WTC11 (cell line): ENCODE results near the gene YBX2. TPM values are rescaled to one million over a fixed set of nuclear protein-coding genes. Genes with fewer than 3 reads are reported as not detected.

Experiments
- ATAC-seq: fragments of 200-7000 bp; cut with Tn5 transposase; 2 replicates; pipeline ENCODE4 v1.10.0; 2021; ENCODE audit warnings: mild to moderate bottlenecking, moderate library complexity
- CTCF ChIA-PET: fragments of 300-600 bp; sonication (Branson Sonifier 250); formaldehyde crosslinking; loops from one replicate; lab custom pipeline; 2021; ENCODE audit warnings: antibody characterized with exemption; lab: Charles Lee
- POLR2A ChIA-PET: fragments of 350-600 bp; sonication (Branson Sonifier 250); formaldehyde crosslinking; loops from one replicate; lab custom pipeline; 2021; ENCODE audit warnings: antibody characterized with exemption; lab: Charles Lee
- DNase-seq: peaks from one replicate; pipeline ENCODE4 v3.0.0; 2021; ENCODE audit warnings: low spot score
- H3K27ac Mint-ChIP-seq: 2 replicates; pipeline ENCODE4 v1.8.0; 2021; ENCODE audit warnings: mixed read lengths
- H3K27me3 Mint-ChIP-seq: 2 replicates; pipeline ENCODE4 v1.8.0; 2021; ENCODE audit warnings: low read depth, mild to moderate bottlenecking, moderate library complexity, mixed read lengths
- H3K36me3 Mint-ChIP-seq: 2 replicates; pipeline ENCODE4 v1.8.0; 2021; ENCODE audit warnings: mixed read lengths
- H3K4me1 Mint-ChIP-seq: 2 replicates; pipeline ENCODE4 v1.8.0; 2022; ENCODE audit warnings: mixed read lengths
- H3K4me3 Mint-ChIP-seq: 2 replicates; pipeline ENCODE4 v1.8.0; 2021; ENCODE audit warnings: mild to moderate bottlenecking, moderate library complexity, mixed read lengths
- H3K9me3 Mint-ChIP-seq: 2 replicates; pipeline ENCODE4 v1.8.0; 2021; ENCODE audit warnings: mixed read lengths
- CREM ChIP-seq: sonication (generic); formaldehyde crosslinking; IDR thresholded peaks from 2 replicates; pipeline ENCODE4 v1.8.1; 2022; ENCODE audit warnings: mild to moderate bottlenecking, missing genetic modification reagents, moderate library complexity
- ERG ChIP-seq: fragments of 250-450 bp; sonication (Bioruptor Pico); IDR thresholded peaks from 2 replicates; pipeline ENCODE4 v1.8.0; 2021; ENCODE audit warnings: mild to moderate bottlenecking
- JUN ChIP-seq: sonication (generic); formaldehyde crosslinking; IDR thresholded peaks from 2 replicates; pipeline ENCODE4 v1.8.0; 2023; ENCODE audit warnings: mild to moderate bottlenecking, missing genetic modification reagents
- OVOL2 ChIP-seq: fragments of 250-450 bp; sonication (Bioruptor Pico); IDR thresholded peaks from 2 replicates; pipeline ENCODE4 v1.9.0; 2021; ENCODE audit warnings: mild to moderate bottlenecking, borderline replicate concordance
- RELA ChIP-seq: sonication (generic); formaldehyde crosslinking; IDR thresholded peaks from 2 replicates; pipeline ENCODE4 v1.8.1; 2022; ENCODE audit warnings: missing genetic modification reagents, mild to moderate bottlenecking, borderline replicate concordance
- TEAD4 ChIP-seq: sonication (generic); formaldehyde crosslinking; IDR thresholded peaks from 2 replicates; pipeline ENCODE4 v1.8.0; 2022; ENCODE audit warnings: mild to moderate bottlenecking, missing genetic modification reagents
- TP53 ChIP-seq: sonication (generic); formaldehyde crosslinking; IDR thresholded peaks from 2 replicates; pipeline ENCODE4 v1.8.1; 2023; ENCODE audit warnings: mild to moderate bottlenecking, missing genetic modification reagents
- ZBTB21 ChIP-seq: sonication (generic); formaldehyde crosslinking; IDR thresholded peaks from 2 replicates; pipeline ENCODE4 v1.8.1; 2023; ENCODE audit warnings: mild to moderate bottlenecking, missing genetic modification reagents, borderline replicate concordance
- ZNF416 ChIP-seq: fragments of 250-450 bp; sonication (Bioruptor Pico); IDR thresholded peaks from 2 replicates; pipeline ENCODE4 v1.9.0; 2021; ENCODE audit warnings: mild to moderate bottlenecking, inconsistent platforms
- ZNF425 ChIP-seq: fragments of 250-450 bp; sonication (Bioruptor Pico); conservative IDR thresholded peaks from 2 replicates; pipeline ENCODE4 v1.9.0; 2021; ENCODE audit warnings: mild to moderate bottlenecking
- total RNA-seq: library from RNA; stranded (reverse); gene quantifications from 3 replicates; pipeline ENCODE4 v1.2.3, GENCODE V29; 2021
- TF ChIP-seq, protein P1 (sequence below): sonication (generic); formaldehyde crosslinking; IDR thresholded peaks from 2 replicates; pipeline ENCODE4 v1.8.1; 2023; ENCODE audit warnings: mild to moderate bottlenecking, moderate library complexity, missing genetic modification reagents
- TF ChIP-seq, protein P2 (sequence below): sonication (generic); formaldehyde crosslinking; IDR thresholded peaks from 2 replicates; pipeline ENCODE4 v1.8.0; 2022; ENCODE audit warnings: missing genetic modification reagents

YBX2 gene
- total RNA-seq, 1 experiment from 2014 or later = 26.8 TPM

DNA sequence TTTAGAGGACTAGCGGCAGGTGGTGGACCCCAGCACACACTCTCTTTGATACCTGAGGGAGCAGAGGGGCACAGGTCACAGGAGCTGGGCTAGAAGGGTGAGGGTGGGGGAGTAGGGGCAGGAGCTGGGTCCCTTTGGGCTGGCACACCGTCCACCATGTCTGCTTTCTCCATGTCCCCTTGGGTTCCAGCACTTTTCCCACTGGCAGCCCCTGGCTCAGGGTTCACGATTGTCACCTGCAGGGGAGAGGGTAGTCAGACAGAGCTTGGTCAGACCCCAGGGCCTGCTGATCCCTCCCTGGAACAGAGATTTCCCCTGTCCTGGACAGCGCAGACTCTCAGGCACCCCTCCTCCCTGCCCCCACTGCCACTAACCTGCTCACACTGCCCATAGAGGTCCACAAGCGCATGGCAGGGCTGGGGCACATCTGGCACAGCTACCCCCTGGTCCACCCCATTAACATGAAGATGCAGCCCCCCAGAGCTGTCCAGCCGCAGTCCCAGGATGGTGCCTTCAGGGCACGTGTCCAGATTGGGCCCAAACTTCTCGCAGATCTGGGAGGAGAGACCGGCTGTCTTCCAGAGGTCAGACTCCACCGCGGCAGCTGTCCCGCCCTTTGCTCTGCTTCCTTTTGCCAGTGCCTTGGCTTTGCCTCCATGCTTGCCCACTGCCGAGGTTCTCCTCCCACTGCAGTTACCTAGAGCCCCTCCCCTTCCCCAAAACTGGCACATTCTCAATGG lies 23.9 kb upstream of the YBX2 start (continued):
- TF ChIP-seq, protein P1, sequence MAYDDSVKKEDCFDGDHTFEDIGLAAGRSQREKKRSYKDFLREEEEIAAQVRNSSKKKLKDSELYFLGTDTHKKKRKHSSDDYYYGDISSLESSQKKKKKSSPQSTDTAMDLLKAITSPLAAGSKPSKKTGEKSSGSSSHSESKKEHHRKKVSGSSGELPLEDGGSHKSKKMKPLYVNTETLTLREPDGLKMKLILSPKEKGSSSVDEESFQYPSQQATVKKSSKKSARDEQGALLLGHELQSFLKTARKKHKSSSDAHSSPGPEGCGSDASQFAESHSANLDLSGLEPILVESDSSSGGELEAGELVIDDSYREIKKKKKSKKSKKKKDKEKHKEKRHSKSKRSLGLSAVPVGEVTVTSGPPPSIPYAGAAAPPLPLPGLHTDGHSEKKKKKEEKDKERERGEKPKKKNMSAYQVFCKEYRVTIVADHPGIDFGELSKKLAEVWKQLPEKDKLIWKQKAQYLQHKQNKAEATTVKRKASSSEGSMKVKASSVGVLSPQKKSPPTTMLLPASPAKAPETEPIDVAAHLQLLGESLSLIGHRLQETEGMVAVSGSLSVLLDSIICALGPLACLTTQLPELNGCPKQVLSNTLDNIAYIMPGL (CRISPR knock-in tag) = no peak

DNA sequence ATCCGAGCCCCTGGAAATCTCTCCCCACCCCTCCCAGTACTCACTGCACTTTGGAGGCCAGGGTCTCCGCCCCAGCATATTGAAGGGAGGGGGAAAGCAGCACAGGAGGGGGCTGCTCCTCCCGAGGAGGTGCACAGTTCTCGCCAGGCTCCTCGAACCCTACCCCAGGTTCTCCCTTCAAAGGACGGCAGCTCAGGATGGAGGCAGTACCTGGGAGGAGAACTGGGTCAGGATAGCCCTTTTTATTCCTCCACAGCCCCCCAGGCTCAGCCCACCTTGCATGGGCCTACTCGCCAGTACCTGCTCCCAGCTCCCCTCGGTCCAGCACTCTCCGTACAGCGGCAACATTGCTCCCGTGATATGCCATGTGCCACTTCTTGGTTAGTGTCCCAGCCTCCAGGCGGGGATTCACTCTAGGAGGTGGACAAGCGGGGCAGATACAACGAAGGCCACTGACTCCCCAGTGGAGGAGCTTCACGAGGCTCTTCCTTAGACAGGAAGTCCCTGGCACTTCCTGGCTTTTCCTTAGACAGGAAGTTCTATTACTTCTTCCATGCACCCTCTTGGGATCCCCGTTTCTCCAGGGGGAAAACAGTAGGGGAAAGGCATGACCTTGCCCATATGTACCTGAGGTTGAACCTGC lies 22.8 kb upstream of the YBX2 start:
- Mint-ChIP-seq H3K27me3 (no peaks in the 10 kb centered on the region), H3K36me3 (peaks cover 47% of the 10 kb centered on the region), H3K4me3 (no peak overlapping the region), H3K9me3 (no peaks in the 10 kb centered on the region), H3K27ac (no peak overlapping the region; the same call in 1 of the 2 replicates), H3K4me1 (peaks cover 16% of the 10 kb centered on the region)
- ChIA-PET POLR2A (interaction anchor here (1.1 kb wide), 1 partner anchor 37 kb away, joined by 4 read pairs; no protein-coding TSS in a partner anchor), CTCF (no interaction called here)
- no peak for TF ChIP-seq ERG (CRISPR knock-in tag)
- no peak for TF ChIP-seq ZNF416 (CRISPR knock-in tag)
- no peak for TF ChIP-seq JUN
- no peak for TF ChIP-seq OVOL2 (CRISPR knock-in tag)
- ATAC-seq (no peak), DNase-seq (no peak)

- POLR2A ChIA-PET = interaction anchor here (0.6 to 3.9 kb wide), 3 partner anchors 14 to 128 kb away, joined by 4 to 21 read pairs (median 5); partner anchors contain the start of genes ACAP1 and NEURL4
- peak overlapping the region; percentile 57 for H3K27ac Mint-ChIP-seq
- CTCF ChIA-PET = interaction anchor here (0.8 to 3.3 kb wide), 5 partner anchors 14 to 245 kb away, joined by 3 to 19 read pairs (median 6); partner anchors contain the start of gene NEURL4
- DNase-seq (no peak), ATAC-seq (no peak; the same call in 1 of the 2 replicates)
- H3K36me3 Mint-ChIP-seq = peaks cover 47% of the 10 kb centered on the region
- peak overlapping the region; percentile 75 for H3K4me3 Mint-ChIP-seq
- H3K4me1 Mint-ChIP-seq = peaks cover 22% of the 10 kb centered on the region
- no peak for TF ChIP-seq TEAD4 (CRISPR knock-in tag)
- TF ChIP-seq ZBTB21 = 0 out of 2 replicates have a peak, but pooled peaks have one; percentile 6
- TF ChIP-seq, protein P2, sequence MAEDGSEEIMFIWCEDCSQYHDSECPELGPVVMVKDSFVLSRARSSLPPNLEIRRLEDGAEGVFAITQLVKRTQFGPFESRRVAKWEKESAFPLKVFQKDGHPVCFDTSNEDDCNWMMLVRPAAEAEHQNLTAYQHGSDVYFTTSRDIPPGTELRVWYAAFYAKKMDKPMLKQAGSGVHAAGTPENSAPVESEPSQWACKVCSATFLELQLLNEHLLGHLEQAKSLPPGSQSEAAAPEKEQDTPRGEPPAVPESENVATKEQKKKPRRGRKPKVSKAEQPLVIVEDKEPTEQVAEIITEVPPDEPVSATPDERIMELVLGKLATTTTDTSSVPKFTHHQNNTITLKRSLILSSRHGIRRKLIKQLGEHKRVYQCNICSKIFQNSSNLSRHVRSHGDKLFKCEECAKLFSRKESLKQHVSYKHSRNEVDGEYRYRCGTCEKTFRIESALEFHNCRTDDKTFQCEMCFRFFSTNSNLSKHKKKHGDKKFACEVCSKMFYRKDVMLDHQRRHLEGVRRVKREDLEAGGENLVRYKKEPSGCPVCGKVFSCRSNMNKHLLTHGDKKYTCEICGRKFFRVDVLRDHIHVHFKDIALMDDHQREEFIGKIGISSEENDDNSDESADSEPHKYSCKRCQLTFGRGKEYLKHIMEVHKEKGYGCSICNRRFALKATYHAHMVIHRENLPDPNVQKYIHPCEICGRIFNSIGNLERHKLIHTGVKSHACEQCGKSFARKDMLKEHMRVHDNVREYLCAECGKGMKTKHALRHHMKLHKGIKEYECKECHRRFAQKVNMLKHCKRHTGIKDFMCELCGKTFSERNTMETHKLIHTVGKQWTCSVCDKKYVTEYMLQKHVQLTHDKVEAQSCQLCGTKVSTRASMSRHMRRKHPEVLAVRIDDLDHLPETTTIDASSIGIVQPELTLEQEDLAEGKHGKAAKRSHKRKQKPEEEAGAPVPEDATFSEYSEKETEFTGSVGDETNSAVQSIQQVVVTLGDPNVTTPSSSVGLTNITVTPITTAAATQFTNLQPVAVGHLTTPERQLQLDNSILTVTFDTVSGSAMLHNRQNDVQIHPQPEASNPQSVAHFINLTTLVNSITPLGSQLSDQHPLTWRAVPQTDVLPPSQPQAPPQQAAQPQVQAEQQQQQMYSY (CRISPR knock-in tag) = no peak
- no peak for TF ChIP-seq CREM (CRISPR knock-in tag)
- TF ChIP-seq TP53 (CRISPR knock-in tag) = 0 out of 2 replicates have a peak, but pooled peaks have one; percentile 10
- TF ChIP-seq RELA (CRISPR knock-in tag) = no peak
- no peak for TF ChIP-seq ZNF425 (CRISPR knock-in tag)
- no peaks in the 10 kb centered on the region for H3K9me3 Mint-ChIP-seq
- no peaks in the 10 kb centered on the region for H3K27me3 Mint-ChIP-seq
Observed at GRCh38 chr17:7315570-7316235, 21.3 kb upstream of the YBX2 start.
